Trophoblast cell (in vitro differentiated cells and primary cell): ENCODE data around the gene SLC17A1.

Experiments
- DNase-seq, 2 donors: peaks; one replicate each; pipeline ENCODE4 v3.0.0-alpha.2; 2016
- H2AFZ ChIP-seq: 2 replicates; pipeline ENCODE4 v1.6.1; 2013; ENCODE audit warnings: low read length, moderate library complexity, mild to moderate bottlenecking; ENCODE audit not compliant: insufficient read depth, poor library complexity
- H2AK5ac ChIP-seq: 2 replicates; pipeline ENCODE4 v1.6.1; 2013; ENCODE audit warnings: mild to moderate bottlenecking, low read length
- H2BK120ac ChIP-seq: 2 replicates; pipeline ENCODE4 v1.6.1; 2013; ENCODE audit warnings: low read length, mild to moderate bottlenecking, moderate library complexity; ENCODE audit not compliant: insufficient read depth, poor library complexity
- H2BK12ac ChIP-seq: 2 replicates; pipeline ENCODE4 v1.6.1; 2013; ENCODE audit warnings: mild to moderate bottlenecking, low read length, moderate library complexity
- H2BK5ac ChIP-seq: 2 replicates; pipeline ENCODE4 v1.6.1; 2013; ENCODE audit warnings: low read length, low read depth, moderate library complexity, mild to moderate bottlenecking; ENCODE audit not compliant: poor library complexity
- H3K14ac ChIP-seq: 2 replicates; pipeline ENCODE4 v1.6.1; 2013; ENCODE audit warnings: mild to moderate bottlenecking, low read length
- H3K18ac ChIP-seq: 2 replicates; pipeline ENCODE4 v1.6.1; 2013; ENCODE audit warnings: mild to moderate bottlenecking, low read length
- H3K23ac ChIP-seq: 2 replicates; pipeline ENCODE4 v1.6.1; 2013; ENCODE audit warnings: low read length
- H3K27ac ChIP-seq: 2 replicates; pipeline ENCODE4 v1.5.1; 2013; ENCODE audit warnings: low read depth, mild to moderate bottlenecking, inconsistent platforms, low read length, moderate library complexity
- H3K27me3 ChIP-seq: 2 replicates; pipeline ENCODE4 v1.6.1; 2013; ENCODE audit warnings: inconsistent platforms, mild to moderate bottlenecking, low read length, moderate library complexity; ENCODE audit not compliant: insufficient read depth
- H3K36me3 ChIP-seq, 2 experiments: 1 replicate in 1 of 2; 2 replicates in 1 of 2; pipeline ENCODE4 v1.6.1; 2013; ENCODE audit warnings: low read length in 2 of 2, mild to moderate bottlenecking in 2 of 2, moderate library complexity in 1 of 2; ENCODE audit not compliant: insufficient read depth in 2 of 2, control insufficient read depth in 1 of 2
- H3K4ac ChIP-seq: 2 replicates; pipeline ENCODE4 v1.6.1; 2013; ENCODE audit warnings: low read depth, mild to moderate bottlenecking, low read length, moderate library complexity
- H3K4me1 ChIP-seq, 2 experiments: 1 replicate in 1 of 2; 2 replicates in 1 of 2; pipeline ENCODE4 v1.6.1; 2013; ENCODE audit warnings: low read length in 2 of 2, mild to moderate bottlenecking in 2 of 2, moderate library complexity in 1 of 2; ENCODE audit not compliant: insufficient read depth in 2 of 2, control insufficient read depth in 1 of 2
- H3K4me2 ChIP-seq: 2 replicates; pipeline ENCODE4 v1.6.1; 2013; ENCODE audit warnings: inconsistent platforms, mild to moderate bottlenecking, low read length, moderate library complexity
- H3K4me3 ChIP-seq: 2 replicates; pipeline ENCODE4 v1.5.1; 2013; ENCODE audit warnings: mild to moderate bottlenecking, low read depth, low read length, inconsistent platforms
- H3K79me1 ChIP-seq: one replicate; pipeline ENCODE4 v1.6.1; 2013; ENCODE audit warnings: low read length
- H3K79me2 ChIP-seq: 2 replicates; pipeline ENCODE4 v1.6.1; 2013; ENCODE audit warnings: low read length, mild to moderate bottlenecking; ENCODE audit not compliant: control insufficient read depth, insufficient read depth, poor library complexity
- H3K9ac ChIP-seq: 2 replicates; pipeline ENCODE4 v1.6.1; 2013; ENCODE audit warnings: mild to moderate bottlenecking, low read length
- H3K9me3 ChIP-seq: 2 replicates; pipeline ENCODE4 v1.6.1; 2013; ENCODE audit warnings: low read depth, mild to moderate bottlenecking, control low read depth, inconsistent platforms, low read length; ENCODE audit not compliant: insufficient read depth
- H4K12ac ChIP-seq: 2 replicates; pipeline ENCODE4 v1.6.1; 2013; ENCODE audit warnings: low read depth, mild to moderate bottlenecking, low read length, moderate library complexity
- H4K8ac ChIP-seq: 2 replicates; pipeline ENCODE4 v1.6.1; 2013; ENCODE audit warnings: low read depth, mild to moderate bottlenecking, low read length, moderate library complexity
- H4K91ac ChIP-seq: one replicate; pipeline ENCODE4 v1.6.1; 2013; ENCODE audit warnings: low read depth, mild to moderate bottlenecking, low read length, moderate library complexity
- WGBS: extraction: QIAGEN DNeasy Blood & Tissue Kit; methylation state at CpG from one replicate; pipeline ENCODE4 v1.1.7; 2013; ENCODE audit warnings: missing lambda C conversion rate; ENCODE audit not compliant: insufficient read length, insufficient coverage; ENCODE audit errors: extremely low coverage; 5-methylcytosine and 5-hydroxymethylcytosine counted together

The SLC17A1 gene

GRCh38 chr6:25842526-25842925 lies 10.7 kb upstream of the SLC17A1 start:
- no peaks in the 10 kb centered on the region for H3K4me1 ChIP-seq
- no peaks in the 10 kb centered on the region for H3K79me1 ChIP-seq
- no peak overlapping the region for H2BK120ac ChIP-seq
- DNase-seq, result no peak
- H3K4me2 ChIP-seq, result no peak overlapping the region
- no peaks in the 10 kb centered on the region for H3K27me3 ChIP-seq
- H2AK5ac ChIP-seq, result no peak overlapping the region
- no peak overlapping the region for H3K27ac ChIP-seq
- no peak overlapping the region for H3K9ac ChIP-seq
- H3K79me2 ChIP-seq, result no peaks in the 10 kb centered on the region
- WGBS, result no CpG with 5 or more reads among the region's 1 CpG
- H3K4me3 ChIP-seq, result no peak overlapping the region
- no peak overlapping the region for H4K12ac ChIP-seq
- no peak overlapping the region for H2AFZ ChIP-seq
- no peak overlapping the region for H3K18ac ChIP-seq
- H3K4ac ChIP-seq, result no peak overlapping the region
- H2BK12ac ChIP-seq, result no peak overlapping the region
- H3K36me3 ChIP-seq, result no peaks in the 10 kb centered on the region
- H3K14ac ChIP-seq, result no peak overlapping the region
- H4K8ac ChIP-seq, result no peak overlapping the region
- H3K23ac ChIP-seq, result no peak overlapping the region
- H3K9me3 ChIP-seq, result no peaks in the 10 kb centered on the region
- H2BK5ac ChIP-seq, result no peak overlapping the region
- H4K91ac ChIP-seq, result no peak overlapping the region

- no peaks in the 10 kb centered on the region for H3K9me3 ChIP-seq
- no peak overlapping the region for H2AK5ac ChIP-seq
- H3K9ac ChIP-seq, result no peak overlapping the region
- H3K23ac ChIP-seq, result no peak overlapping the region
- WGBS, result no CpG with 5 or more reads among the region's 8 CpGs
- no peaks in the 10 kb centered on the region for H3K79me2 ChIP-seq
- no peak overlapping the region for H4K8ac ChIP-seq
- no peak overlapping the region for H2BK5ac ChIP-seq
- H3K4me1 ChIP-seq, result no peaks in the 10 kb centered on the region
- H3K4me3 ChIP-seq, result no peak overlapping the region
- no peak overlapping the region for H3K27ac ChIP-seq
- H3K4ac ChIP-seq, result no peak overlapping the region
- no peak overlapping the region for H2BK120ac ChIP-seq
- no peaks in the 10 kb centered on the region for H3K79me1 ChIP-seq
- H4K12ac ChIP-seq, result no peak overlapping the region
- H3K36me3 ChIP-seq, result no peaks in the 10 kb centered on the region
- H3K18ac ChIP-seq, result no peak overlapping the region
- H4K91ac ChIP-seq, result no peak overlapping the region
- no peak overlapping the region for H2AFZ ChIP-seq
- H3K27me3 ChIP-seq, result no peaks in the 10 kb centered on the region
- no peak for DNase-seq
- H3K4me2 ChIP-seq, result no peak overlapping the region
- H2BK12ac ChIP-seq, result no peak overlapping the region
- no peak overlapping the region for H3K14ac ChIP-seq
Observed at GRCh38 chr6:25835442-25836283, 3.8 kb upstream of the SLC17A1 start.

- no peak overlapping the region for H3K4me2 ChIP-seq
- H4K91ac ChIP-seq, result no peak overlapping the region
- no peak overlapping the region for H4K12ac ChIP-seq
- no peak overlapping the region for H2AK5ac ChIP-seq
- no peak overlapping the region for H4K8ac ChIP-seq
- H3K79me2 ChIP-seq, result no peaks in the 10 kb centered on the region
- H3K4me3 ChIP-seq, result no peak overlapping the region
- WGBS, result no CpG with 5 or more reads among the region's 1 CpG
- H2BK120ac ChIP-seq, result no peak overlapping the region
- H3K79me1 ChIP-seq, result no peaks in the 10 kb centered on the region
- no peak overlapping the region for H2BK12ac ChIP-seq
- no peak overlapping the region for H3K9ac ChIP-seq
- no peak overlapping the region for H2BK5ac ChIP-seq
- H3K9me3 ChIP-seq, result no peaks in the 10 kb centered on the region
- no peak overlapping the region for H3K4ac ChIP-seq
- H3K23ac ChIP-seq, result no peak overlapping the region
- H3K14ac ChIP-seq, result no peak overlapping the region
- DNase-seq, result no peak
- H3K27me3 ChIP-seq, result no peaks in the 10 kb centered on the region
- H3K18ac ChIP-seq, result no peak overlapping the region
- no peak overlapping the region for H2AFZ ChIP-seq
- H3K36me3 ChIP-seq, result no peaks in the 10 kb centered on the region
- no peaks in the 10 kb centered on the region for H3K4me1 ChIP-seq
- no peak overlapping the region for H3K27ac ChIP-seq
Observed at GRCh38 chr6:25834950-25835349, 3.1 kb upstream of the SLC17A1 start.

GRCh38 chr6:25833136-25833535 lies 1.3 kb upstream of the SLC17A1 start:
- Histone ChIP-seq H2BK5ac (no peak overlapping the region), H3K36me3 (no peaks in the 10 kb centered on the region)
- DNase-seq, result no peak

More at GRCh38 chr6:25833136-25833535, 1.3 kb upstream of the SLC17A1 start:
- H2BK12ac ChIP-seq, result no peak overlapping the region
- H3K4me2 ChIP-seq, result no peak overlapping the region
- no peaks in the 10 kb centered on the region for H3K79me1 ChIP-seq
- H4K8ac ChIP-seq, result no peak overlapping the region
- no peaks in the 10 kb centered on the region for H3K79me2 ChIP-seq
- H2AFZ ChIP-seq, result no peak overlapping the region
- no peaks in the 10 kb centered on the region for H3K27me3 ChIP-seq
- no peak overlapping the region for H3K14ac ChIP-seq
- H2AK5ac ChIP-seq, result no peak overlapping the region
- no peaks in the 10 kb centered on the region for H3K4me1 ChIP-seq
- H3K18ac ChIP-seq, result no peak overlapping the region
- no peaks in the 10 kb centered on the region for H3K9me3 ChIP-seq
- no peak overlapping the region for H3K23ac ChIP-seq
- no peak overlapping the region for H3K4ac ChIP-seq
- H4K91ac ChIP-seq, result no peak overlapping the region
- H3K9ac ChIP-seq, result no peak overlapping the region
- no peak overlapping the region for H3K4me3 ChIP-seq
- H3K27ac ChIP-seq, result no peak overlapping the region
- no peak overlapping the region for H2BK120ac ChIP-seq
- no peak overlapping the region for H4K12ac ChIP-seq
